HG03139 (cell line): Measurements from ENCODE around the gene ZNF763.
"Not testable (repeated sequence)": the region's sequence is repeated elsewhere in the genome, so short reads cannot be mapped to it uniquely, and the experiment has no call there.

Experiments
- ATAC-seq: cut with Tn5 transposase; IDR thresholded peaks from one replicate; pipeline ENCODE4 v1.9.1; 2021; ENCODE audit not compliant: unreplicated experiment

The ZNF763 gene

GRCh38 chr19:11964858-11965645 is at the start of gene ZNF763:
ZNF763 (plus strand) TSS chr19:11965040; CDS start chr19:11965209, 169 bp downstream.
- ATAC-seq, result peak; percentile 83

- no peak for ATAC-seq
Measured at GRCh38 chr19:11921852-11922495, 42.9 kb upstream of the ZNF763 start.

GRCh38 chr19:11924886-11925650 is 39.8 kb upstream of the ZNF763 start, which contains the start of gene ZNF700:
ZNF700 (plus strand) TSS chr19:11925107; CDS start chr19:11925211, 104 bp downstream.
- ATAC-seq, result peak; percentile 76

- not testable (repeated sequence) for ATAC-seq
Measured at GRCh38 chr19:11925651-11926187, 39.1 kb upstream of the ZNF763 start.

- no peak for ATAC-seq
Measured at GRCh38 chr19:11927227-11927626, 37.6 kb upstream of the ZNF763 start.

- ATAC-seq, result no peak
Measured at GRCh38 chr19:11931051-11931450, 33.8 kb upstream of the ZNF763 start.

- no peak for ATAC-seq
Measured at GRCh38 chr19:11931513-11931912, 33.3 kb upstream of the ZNF763 start.

GRCh38 chr19:11935829-11936228 is 29.0 kb upstream of the ZNF763 start:
- not testable (repeated sequence) for ATAC-seq

GRCh38 chr19:11938383-11938782 is 26.5 kb upstream of the ZNF763 start:
- not testable (repeated sequence) for ATAC-seq

- ATAC-seq, result not testable (repeated sequence)
Measured at GRCh38 chr19:11941361-11941887, 23.4 kb upstream of the ZNF763 start.

- ATAC-seq, result no peak
Measured at GRCh38 chr19:11942008-11942842, 22.6 kb upstream of the ZNF763 start.

GRCh38 chr19:11942843-11943108 is 22.1 kb upstream of the ZNF763 start:
- no peak for ATAC-seq

GRCh38 chr19:11944656-11945055 is 20.2 kb upstream of the ZNF763 start:
- ATAC-seq, result no peak

GRCh38 chr19:11948646-11949045 is 16.2 kb upstream of the ZNF763 start:
- ATAC-seq, result no peak

- ATAC-seq, result no peak
Measured at GRCh38 chr19:11949201-11949600, 15.6 kb upstream of the ZNF763 start.

GRCh38 chr19:11949614-11950080 is 15.2 kb upstream of the ZNF763 start:
- not testable (repeated sequence) for ATAC-seq

- ATAC-seq, result no peak
Measured at GRCh38 chr19:11950312-11950711, 14.5 kb upstream of the ZNF763 start.

- no peak for ATAC-seq
Measured at GRCh38 chr19:11963566-11964355, 1.1 kb upstream of the ZNF763 start.

GRCh38 chr19:11964496-11964857 is 363 bp upstream of the ZNF763 start:
- ATAC-seq, result no peak
